Occipital lobe (tissue), 2 donors: ENCODE measurements around the gene DCUN1D3. TPM values are rescaled to one million over a fixed set of nuclear protein-coding genes. Genes with fewer than 3 reads are reported as not detected.
"Not testable (repeated sequence)": the region's sequence is repeated elsewhere in the genome, so short reads cannot be mapped to it uniquely, and the experiment has no call there.

Experiments used
- DNase-seq: peaks from one replicate; lab custom pipeline; 2025; lab: John Stamatoyannopoulos, UW
- total RNA-seq: library from RNA; depleted of rRNA; stranded (reverse); fragments of >200 nt; gene quantifications from one replicate; pipeline ENCODE4 v1.2.3, GENCODE V29; 2014

Gene DCUN1D3
- total RNA-seq, 1 donor from 2014 or later, result 18.9 TPM

DNA sequence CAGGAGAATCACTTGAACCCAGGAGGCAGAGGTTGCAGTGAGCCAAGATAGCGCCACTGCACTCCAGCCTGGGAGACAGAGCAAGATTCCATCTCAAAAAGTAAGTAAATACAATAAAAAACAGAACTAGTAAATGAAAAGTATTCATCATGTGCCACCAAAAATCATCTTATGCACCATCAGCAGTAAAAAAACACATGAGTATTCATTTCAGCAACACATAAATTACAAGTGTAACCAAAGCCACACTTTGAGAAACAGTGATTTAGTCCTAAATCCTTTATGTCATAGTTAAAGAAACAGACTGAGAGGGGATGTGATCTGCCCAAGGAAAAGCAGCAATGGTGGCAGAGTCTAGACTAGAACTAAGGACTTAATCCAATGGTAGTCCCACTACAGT lies 13.0 kb downstream of the DCUN1D3 start:
- DNase-seq, result no peak

GRCh38 chr16:20886320-20886719 lies 13.8 kb downstream of the DCUN1D3 start:
- DNase-seq, result no peak

GRCh38 chr16:20884240-20884556 lies 16.0 kb downstream of the DCUN1D3 start:
- no peak for DNase-seq

DNA sequence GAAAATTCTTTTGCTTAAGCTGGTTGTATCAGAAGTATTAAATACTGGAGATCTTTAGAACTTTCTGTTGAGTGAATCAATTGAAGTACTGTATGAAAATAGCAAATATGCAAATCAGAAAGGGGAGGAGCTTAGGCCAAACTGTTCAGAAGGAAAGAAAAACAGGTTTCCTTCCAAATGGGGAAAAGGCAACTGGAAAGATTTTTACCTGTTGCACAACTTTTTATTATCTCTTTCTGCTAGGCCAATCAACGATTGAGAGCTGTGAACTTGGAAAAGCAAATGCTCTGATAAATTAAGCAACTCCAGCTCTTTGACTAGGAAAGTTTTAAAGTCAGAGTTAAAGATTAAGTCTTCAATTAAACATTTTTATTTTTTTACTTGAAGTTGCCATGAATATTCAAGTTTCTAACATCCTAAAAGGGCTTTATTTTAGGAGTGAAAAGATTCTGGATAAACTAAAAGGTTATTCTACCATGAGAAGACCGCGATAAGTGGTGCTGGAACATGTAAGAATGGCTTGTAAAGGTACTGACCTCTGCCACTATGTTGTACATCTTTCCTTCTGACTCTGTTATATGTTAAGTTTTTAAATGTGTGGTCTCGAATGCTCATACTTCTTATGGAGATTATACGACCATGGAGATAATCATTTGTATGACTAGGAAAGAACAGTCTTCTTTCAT lies 16.5 kb downstream of the DCUN1D3 start:
- DNase-seq, result no peak

GRCh38 chr16:20881503-20881878 lies 18.7 kb downstream of the DCUN1D3 start:
- no peak for DNase-seq

GRCh38 chr16:20880867-20881502 lies 19.2 kb downstream of the DCUN1D3 start:
- no peak for DNase-seq

GRCh38 chr16:20879175-20880040 lies 20.8 kb downstream of the DCUN1D3 start:
- DNase-seq, result no peak

GRCh38 chr16:20878682-20879147 lies 21.4 kb downstream of the DCUN1D3 start:
- DNase-seq, result no peak

- no peak for DNase-seq
Observed at GRCh38 chr16:20875355-20875650, 24.9 kb downstream of the DCUN1D3 start.

- DNase-seq, result no peak
Observed at GRCh38 chr16:20874088-20874581, 26.0 kb downstream of the DCUN1D3 start.

DNA sequence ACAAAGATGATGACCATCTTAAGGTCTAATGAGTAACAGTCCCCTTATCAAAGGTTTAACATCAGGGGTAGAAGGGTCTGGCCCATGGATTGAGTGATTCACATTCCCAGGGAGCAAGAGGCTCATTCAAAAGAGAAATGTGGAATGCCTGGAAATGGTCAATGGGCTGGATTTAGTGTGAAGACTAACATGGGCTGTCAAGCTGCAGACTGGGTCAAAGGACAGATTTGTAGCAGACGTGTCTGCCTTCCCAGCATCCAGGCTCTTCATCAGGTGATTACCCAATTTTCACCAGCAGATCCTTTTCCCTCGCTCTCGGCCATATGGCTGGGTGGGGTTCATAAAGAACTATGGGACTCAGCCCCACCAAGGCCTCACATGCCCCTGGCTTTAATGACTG lies 26.8 kb downstream of the DCUN1D3 start:
- DNase-seq, result no peak

GRCh38 chr16:20871941-20872815 lies 28.0 kb downstream of the DCUN1D3 start:
- no peak for DNase-seq

DNA sequence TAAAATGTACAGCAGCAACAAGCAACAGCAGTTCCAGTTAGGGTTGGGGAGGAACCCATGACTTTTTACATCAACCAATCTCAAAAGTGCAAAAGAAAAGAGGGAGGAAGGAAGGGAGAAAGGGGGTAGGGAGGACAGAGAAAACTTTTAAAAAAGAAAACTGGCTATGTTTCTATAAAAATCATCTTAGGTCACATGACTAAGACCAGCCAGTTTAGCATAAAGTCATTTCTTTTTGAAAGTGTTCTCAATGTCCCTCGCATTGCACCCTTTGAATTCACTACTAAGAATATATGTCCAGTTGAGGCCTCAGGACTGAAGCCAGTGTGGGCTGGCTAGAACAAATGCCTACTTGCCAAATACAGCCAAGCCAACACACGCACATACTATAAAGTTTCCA lies 28.9 kb downstream of the DCUN1D3 start:
- DNase-seq, result no peak

GRCh38 chr16:20870122-20870820 lies 29.9 kb downstream of the DCUN1D3 start:
- DNase-seq, result no peak

DNA sequence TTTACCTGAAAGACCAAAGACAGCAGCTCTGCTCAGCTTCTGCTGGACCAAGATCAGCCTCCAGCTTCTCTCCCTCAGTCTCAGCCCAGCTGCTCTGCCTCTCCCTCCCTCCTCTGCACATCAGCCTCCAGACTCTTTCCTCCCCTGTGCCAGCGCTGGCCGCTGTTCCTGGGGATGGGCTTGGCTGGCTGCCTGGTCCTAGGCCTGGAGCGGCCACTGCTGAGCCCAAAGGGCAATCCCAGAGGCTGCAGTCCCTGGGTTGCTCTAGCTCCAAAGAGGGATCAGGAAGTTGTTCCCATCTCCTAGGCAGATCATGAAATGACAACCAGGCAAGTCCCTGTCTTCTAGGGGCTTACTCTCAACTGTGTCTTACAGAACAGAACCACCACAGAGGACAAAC lies 31.3 kb downstream of the DCUN1D3 start:
- DNase-seq, result peak; percentile 63

GRCh38 chr16:20867585-20867984 lies 32.6 kb downstream of the DCUN1D3 start:
- DNase-seq, result no peak

GRCh38 chr16:20866801-20867200 lies 33.4 kb downstream of the DCUN1D3 start:
- DNase-seq, result no peak

DNA sequence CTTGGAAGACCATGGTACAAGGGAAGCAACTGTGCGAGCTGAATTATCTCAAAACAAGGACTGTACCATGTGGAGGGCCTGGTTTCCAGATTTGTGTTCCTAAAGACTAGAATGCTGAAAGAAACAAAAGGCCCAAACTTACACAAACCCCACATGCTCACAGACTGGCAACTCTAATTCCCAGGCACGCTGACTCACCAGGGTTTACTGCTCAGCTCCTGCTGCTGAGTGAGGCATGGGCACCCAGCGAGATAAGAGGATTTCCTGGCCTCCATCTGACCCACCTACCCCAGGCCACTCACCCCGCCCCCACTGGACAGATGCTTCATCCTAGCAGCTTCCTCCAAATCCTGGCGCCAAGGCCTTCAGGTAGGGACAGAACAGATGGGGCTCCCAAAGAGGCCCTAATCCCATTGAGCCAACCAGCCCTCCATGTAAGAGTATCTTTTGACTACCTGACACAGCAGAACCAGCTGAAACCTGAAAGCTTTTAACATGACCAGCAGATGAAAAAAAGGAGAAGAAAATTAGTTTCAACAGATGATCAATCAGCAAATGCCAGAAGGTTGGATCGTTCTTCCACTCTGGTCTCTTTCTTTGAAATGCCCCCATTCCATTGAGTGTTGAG lies 33.9 kb downstream of the DCUN1D3 start:
- DNase-seq, result no peak

DNA sequence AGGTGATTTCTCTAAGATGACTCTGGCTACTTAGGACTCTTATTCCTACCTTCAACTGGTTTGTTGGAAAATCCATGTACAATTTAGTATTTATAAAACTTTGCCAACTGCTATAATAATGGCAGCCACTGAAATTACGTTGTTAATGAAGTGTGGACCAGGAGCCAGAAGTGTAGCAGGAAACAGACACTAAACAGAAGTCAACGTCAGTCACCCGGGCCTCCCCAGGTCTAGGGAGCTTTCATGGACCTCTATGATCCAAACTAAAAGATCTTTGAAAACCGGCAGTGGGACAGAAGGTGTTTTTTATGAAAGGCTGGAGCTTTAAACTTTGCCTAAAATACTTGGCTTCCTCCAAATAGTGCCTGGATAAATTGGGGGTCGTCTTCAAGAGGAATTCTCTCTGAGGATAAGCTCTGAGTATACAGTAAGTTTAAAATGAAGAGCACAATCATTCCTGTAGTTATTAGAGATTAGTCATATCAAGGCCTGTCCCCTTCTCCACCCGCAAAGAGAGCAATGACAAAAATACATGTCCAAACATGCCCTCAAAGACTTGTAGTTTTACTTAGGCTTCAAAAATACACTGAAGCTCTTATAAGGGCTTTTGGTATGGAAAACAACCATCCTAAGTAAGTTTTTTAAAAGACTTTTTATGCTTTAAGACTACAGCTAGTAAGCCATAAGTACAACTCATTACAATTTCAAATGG lies 34.6 kb downstream of the DCUN1D3 start:
- no peak for DNase-seq

DNA sequence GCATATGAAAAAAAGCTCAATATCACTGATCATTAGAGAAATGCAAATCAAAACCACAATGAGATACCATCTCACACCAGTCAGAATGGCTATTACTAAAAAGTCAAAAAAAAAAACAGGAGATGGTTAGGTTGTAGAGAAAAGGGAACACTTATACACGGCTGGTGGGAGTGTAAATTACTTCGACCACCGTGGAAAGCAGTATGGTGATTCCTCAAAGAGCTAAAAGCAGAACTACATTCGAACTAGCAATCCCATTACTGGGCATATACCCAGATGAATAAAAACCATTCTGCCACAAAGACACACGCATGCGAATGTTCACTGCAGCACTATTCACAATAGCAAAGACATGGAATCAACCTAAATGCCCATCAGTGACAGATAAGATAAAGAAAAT lies 35.8 kb downstream of the DCUN1D3 start:
- DNase-seq, result not testable (repeated sequence)
